GM18511 (cell line): ENCODE measurements around the gene ZCCHC2.
A peak's percentile ranks its signal among the peaks of the same experiment; 100 is the strongest.

Experiments used
- ATAC-seq: cut with Tn5 transposase; IDR thresholded peaks from one replicate; pipeline ENCODE4 v1.9.1; 2021; ENCODE audit warnings: mild to moderate bottlenecking, moderate library complexity; ENCODE audit not compliant: unreplicated experiment

ZCCHC2 gene

GRCh38 chr18:62509779-62510178 is 13.0 kb upstream of the ZCCHC2 start:
- no peak for ATAC-seq

GRCh38 chr18:62510789-62511188 is 12.0 kb upstream of the ZCCHC2 start:
- no peak for ATAC-seq

- no peak for ATAC-seq
Observed at GRCh38 chr18:62512532-62512931, 10.3 kb upstream of the ZCCHC2 start.

- ATAC-seq, result no peak
Observed at GRCh38 chr18:62512996-62513395, 9.8 kb upstream of the ZCCHC2 start.

GRCh38 chr18:62514570-62514969 is 8.3 kb upstream of the ZCCHC2 start:
- no peak for ATAC-seq

GRCh38 chr18:62516242-62516641 is 6.6 kb upstream of the ZCCHC2 start:
- no peak for ATAC-seq

- ATAC-seq, result no peak
Observed at GRCh38 chr18:62518460-62519375, 4.1 kb upstream of the ZCCHC2 start.

GRCh38 chr18:62519684-62520083 is 3.1 kb upstream of the ZCCHC2 start:
- ATAC-seq, result no peak

- ATAC-seq, result no peak
Observed at GRCh38 chr18:62521082-62521481, 1.7 kb upstream of the ZCCHC2 start.

GRCh38 chr18:62521593-62521992 is 1.2 kb upstream of the ZCCHC2 start:
- no peak for ATAC-seq

- ATAC-seq, result peak; percentile 5
Observed at GRCh38 chr18:62522178-62522503, 684 bp upstream of the ZCCHC2 start.

- ATAC-seq, result no peak
Observed at GRCh38 chr18:62523255-62523588, 397 bp downstream of the ZCCHC2 start.

GRCh38 chr18:62523631-62524439 is 1.0 kb downstream of the ZCCHC2 start:
- no peak for ATAC-seq

GRCh38 chr18:62524440-62525200 is 1.8 kb downstream of the ZCCHC2 start:
- no peak for ATAC-seq

GRCh38 chr18:62525608-62526007 is 2.8 kb downstream of the ZCCHC2 start:
- ATAC-seq, result no peak

- ATAC-seq, result peak; percentile 19
Observed at GRCh38 chr18:62526098-62527025, 3.5 kb downstream of the ZCCHC2 start.

GRCh38 chr18:62529597-62529996 is 6.8 kb downstream of the ZCCHC2 start:
- no peak for ATAC-seq

GRCh38 chr18:62531078-62531477 is 8.3 kb downstream of the ZCCHC2 start:
- no peak for ATAC-seq

GRCh38 chr18:62531931-62532330 is 9.1 kb downstream of the ZCCHC2 start:
- ATAC-seq, result no peak

GRCh38 chr18:62536005-62536404 is 13.2 kb downstream of the ZCCHC2 start:
- no peak for ATAC-seq
